Smooth muscle cell (in vitro differentiated cells): Measurements from ENCODE around the gene ISLR2. TPM values are rescaled to one million over a fixed set of nuclear protein-coding genes. Genes with fewer than 3 reads are reported as not detected.

Experiments
- DNase-seq: peaks from one replicate; lab custom pipeline; 2025; ENCODE audit not compliant: unreplicated experiment; lab: John Stamatoyannopoulos, UW
- H2AFZ ChIP-seq: fragments of 200-600 bp; sonication (generic); 2 replicates; pipeline ENCODE4 v1.6.0; 2016; ENCODE audit warnings: antibody characterized with exemption, low read depth, mild to moderate bottlenecking
- H3F3A ChIP-seq: fragments of 200-600 bp; sonication (generic); 2 replicates; pipeline ENCODE4 v1.6.0; 2017; ENCODE audit warnings: antibody characterized with exemption, low read depth
- H3K27ac ChIP-seq: fragments of 200-600 bp; sonication (generic); 2 replicates; pipeline ENCODE4 v1.5.1; 2016; ENCODE audit warnings: low read depth, mild to moderate bottlenecking
- H3K27me3 ChIP-seq: fragments of 200-600 bp; sonication (generic); 2 replicates; pipeline ENCODE4 v1.6.1; 2016; ENCODE audit warnings: low read depth, mild to moderate bottlenecking
- H3K36me3 ChIP-seq: fragments of 200-600 bp; sonication (generic); 2 replicates; pipeline ENCODE4 v1.5.1; 2016; ENCODE audit warnings: low read depth
- H3K4me1 ChIP-seq: fragments of 200-600 bp; sonication (generic); 2 replicates; pipeline ENCODE4 v1.5.1; 2016; ENCODE audit warnings: low read depth
- H3K4me2 ChIP-seq: fragments of 200-600 bp; sonication (generic); 2 replicates; pipeline ENCODE4 v1.6.0; 2016; ENCODE audit warnings: mild to moderate bottlenecking
- H3K4me3 ChIP-seq: fragments of 200-600 bp; sonication (generic); 2 replicates; pipeline ENCODE4 v1.5.1; 2016; ENCODE audit warnings: mild to moderate bottlenecking
- H3K79me2 ChIP-seq: fragments of 200-600 bp; sonication (generic); 2 replicates; pipeline ENCODE4 v1.6.0; 2016; ENCODE audit warnings: low read depth, mild to moderate bottlenecking
- H3K9ac ChIP-seq: fragments of 200-600 bp; sonication (generic); 2 replicates; pipeline ENCODE4 v1.6.0; 2016; ENCODE audit warnings: low read depth
- H3K9me3 ChIP-seq: fragments of 200-600 bp; sonication (generic); replicated peaks from 2 replicates; pipeline ENCODE4 v1.5.1; 2016; ENCODE audit warnings: low read depth
- H4K20me1 ChIP-seq: fragments of 200-600 bp; sonication (generic); 2 replicates; pipeline ENCODE4 v1.6.0; 2016; ENCODE audit warnings: low read depth
- CTCF ChIP-seq: fragments of 200-600 bp; sonication (generic); IDR thresholded peaks from 2 replicates; pipeline ENCODE4 v1.5.1; 2017; ENCODE audit warnings: borderline replicate concordance, mild to moderate bottlenecking, antibody characterized with exemption; ENCODE audit not compliant: insufficient read depth, poor library complexity, severe bottlenecking
- WGBS: methylation state at CpG from one replicate; pipeline ENCODE4 v1.1.7; 2016; ENCODE audit warnings: low lambda C conversion rate; 5-methylcytosine and 5-hydroxymethylcytosine counted together
- polyA plus RNA-seq: library from polyadenylated mRNA; unstranded; fragments of >200 nt; fragmentation: Nextera tagmentation; extraction: Ambion mirVana; gene quantifications from 2 replicates; pipeline ENCODE4 v1.2.1, GENCODE V29; 2016
- total RNA-seq: library from RNA; depleted of rRNA; stranded (reverse); fragments of >200 nt; gene quantifications from 2 replicates; pipeline ENCODE4 v1.2.3, GENCODE V29; 2014

Gene ISLR2
- total and polyA plus RNA-seq, 2 experiments from 2014 or later = 3.0 to 3.8 TPM

- H3K4me1 ChIP-seq = peaks cover 35% of the 10 kb centered on the region
- no peak overlapping the region for H3K27ac ChIP-seq
- 2% methylated on average over 12 of the region's 26 CpGs for WGBS
- no peaks in the 10 kb centered on the region for H4K20me1 ChIP-seq
- no peak for DNase-seq
- peak overlapping the region; percentile 69 for H2AFZ ChIP-seq
- H3K27me3 ChIP-seq = peaks cover 37% of the 10 kb centered on the region
- peak overlapping the region; percentile 59 for H3K4me3 ChIP-seq
- H3K36me3 ChIP-seq = no peaks in the 10 kb centered on the region
- peaks cover 13% of the 10 kb centered on the region for H3F3A ChIP-seq
- H3K9ac ChIP-seq = no peak overlapping the region
- H3K79me2 ChIP-seq = no peaks in the 10 kb centered on the region
- H3K4me2 ChIP-seq = peak overlapping the region; percentile 95
- no peaks in the 10 kb centered on the region for H3K9me3 ChIP-seq
- TF ChIP-seq CTCF = no peak
Measured at GRCh38 chr15:74136540-74136813, 6.1 kb downstream of the ISLR2 start.

- H3K27ac ChIP-seq = no peak overlapping the region
- peaks cover 13% of the 10 kb centered on the region for H3F3A ChIP-seq
Measured at GRCh38 chr15:74136814-74137536, 6.6 kb downstream of the ISLR2 start.

GRCh38 chr15:74137537-74137894, 7.1 kb downstream of the ISLR2 start:
- H4K20me1 ChIP-seq = no peaks in the 10 kb centered on the region
- H3K9me3 ChIP-seq = no peaks in the 10 kb centered on the region
- no peak for TF ChIP-seq CTCF
- DNase-seq = no peak
- no peak overlapping the region for H3K4me2 ChIP-seq
- peaks cover 13% of the 10 kb centered on the region for H3F3A ChIP-seq
- H3K36me3 ChIP-seq = no peaks in the 10 kb centered on the region
- WGBS = 76% methylated on average over 2 of the region's 2 CpGs
- H3K27ac ChIP-seq = no peak overlapping the region
- H3K4me3 ChIP-seq = no peak overlapping the region
- H3K79me2 ChIP-seq = no peaks in the 10 kb centered on the region
- H3K9ac ChIP-seq = no peak overlapping the region
- peaks cover 27% of the 10 kb centered on the region for H3K27me3 ChIP-seq
- H3K4me1 ChIP-seq = peaks cover 35% of the 10 kb centered on the region
- H2AFZ ChIP-seq = no peak overlapping the region

More at GRCh38 chr15:74136814-74137536, 6.6 kb downstream of the ISLR2 start:
- Histone ChIP-seq H3K27me3 (peaks cover 32% of the 10 kb centered on the region), H2AFZ (peak overlapping the region; percentile 69), H3K36me3 (no peaks in the 10 kb centered on the region), H3K4me2 (peak overlapping the region; percentile 95), H3K4me1 (peaks cover 35% of the 10 kb centered on the region), H3K4me3 (peak overlapping the region; percentile 59), H3K9me3 (no peaks in the 10 kb centered on the region), H3K79me2 (no peaks in the 10 kb centered on the region), H3K9ac (no peak overlapping the region), H4K20me1 (no peaks in the 10 kb centered on the region)
- 48% methylated on average over 18 of the region's 18 CpGs for WGBS
- DNase-seq = no peak
- TF ChIP-seq CTCF = no peak

- Histone ChIP-seq H3K36me3 (no peaks in the 10 kb centered on the region), H3K27ac (no peak overlapping the region), H3K9ac (no peak overlapping the region), H4K20me1 (no peaks in the 10 kb centered on the region), H3K4me1 (peaks cover 35% of the 10 kb centered on the region), H3K9me3 (no peaks in the 10 kb centered on the region), H3K4me2 (no peak overlapping the region), H3K27me3 (peaks cover 16% of the 10 kb centered on the region), H3F3A (peaks cover 13% of the 10 kb centered on the region), H3K79me2 (no peaks in the 10 kb centered on the region), H2AFZ (no peak overlapping the region), H3K4me3 (no peak overlapping the region)
- DNase-seq = no peak
- WGBS = 91% methylated on average over 4 of the region's 4 CpGs
- no peak for TF ChIP-seq CTCF
Measured at GRCh38 chr15:74138642-74139041, 8.3 kb downstream of the ISLR2 start.
